Endodermal cell (in vitro differentiated cells): Measurements from ENCODE around the gene RNF111. TPM values are rescaled to one million over a fixed set of nuclear protein-coding genes. Genes with fewer than 3 reads are reported as not detected.

Source experiments
- DNase-seq: peaks from one replicate; pipeline ENCODE4 v3.0.0-alpha.2; 2017
- H3K27ac ChIP-seq: 2 replicates; pipeline ENCODE4 v1.5.1; 2013; ENCODE audit warnings: mild to moderate bottlenecking, low read depth, low read length, moderate library complexity
- H3K27me3 ChIP-seq: 2 replicates; pipeline ENCODE4 v1.6.1; 2013; ENCODE audit warnings: mild to moderate bottlenecking, low read length, moderate library complexity; ENCODE audit not compliant: insufficient read depth, control insufficient read depth, poor library complexity, severe bottlenecking
- H3K36me3 ChIP-seq: 2 replicates; pipeline ENCODE4 v1.7.0; 2013; ENCODE audit warnings: mild to moderate bottlenecking, low read length, moderate library complexity; ENCODE audit not compliant: control insufficient read depth, insufficient read depth
- H3K4me1 ChIP-seq: one replicate; pipeline ENCODE4 v1.7.0; 2013; ENCODE audit warnings: low read length; ENCODE audit not compliant: control insufficient read depth, insufficient read depth
- H3K4me3 ChIP-seq: 2 replicates; pipeline ENCODE4 v1.5.1; 2013; ENCODE audit warnings: mild to moderate bottlenecking, low read length, moderate library complexity
- H3K9ac ChIP-seq: 2 replicates; pipeline ENCODE4 v1.6.1; 2013; ENCODE audit warnings: mild to moderate bottlenecking, low read length, moderate library complexity; ENCODE audit not compliant: poor library complexity, severe bottlenecking; ENCODE audit errors: extremely low read depth
- H3K9me3 ChIP-seq: 2 replicates; pipeline ENCODE4 v1.6.1; 2013; ENCODE audit warnings: mild to moderate bottlenecking, low read length, moderate library complexity; ENCODE audit not compliant: control insufficient read depth
- H3K27ac Mint-ChIP-seq: 2 replicates; pipeline ENCODE4 v1.8.0; 2020; ENCODE audit warnings: mixed read lengths
- H3K27me3 Mint-ChIP-seq: 2 replicates; pipeline ENCODE4 v1.8.0; 2021; ENCODE audit warnings: mild to moderate bottlenecking, mixed read lengths; ENCODE audit not compliant: insufficient read depth
- H3K36me3 Mint-ChIP-seq: 2 replicates; pipeline ENCODE4 v1.8.0; 2020; ENCODE audit warnings: low read depth, mixed read lengths
- H3K4me1 Mint-ChIP-seq: 2 replicates; pipeline ENCODE4 v1.8.0; 2020; ENCODE audit warnings: mixed read lengths
- H3K4me3 Mint-ChIP-seq: 2 replicates; pipeline ENCODE4 v1.8.0; 2020; ENCODE audit warnings: mild to moderate bottlenecking, moderate library complexity, mixed read lengths
- H3K9me3 Mint-ChIP-seq: 2 replicates; pipeline ENCODE4 v1.8.0; 2020; ENCODE audit warnings: mild to moderate bottlenecking, mixed read lengths
- CTCF ChIP-seq: fragments of 200-600 bp; sonication (generic); conservative IDR thresholded peaks from 2 replicates; pipeline ENCODE4 v1.5.0; 2021; ENCODE audit warnings: antibody characterized with exemption, mild to moderate bottlenecking
- WGBS, 2 experiments: methylation state at CpG; one replicate each; pipeline versions ENCODE4 v1.1.5 to v1.1.7; 2013; ENCODE audit warnings: missing lambda C conversion rate in 2 of 2, mixed read lengths in 1 of 2; ENCODE audit not compliant: insufficient coverage in 1 of 2, insufficient read length in 1 of 2; 5-methylcytosine and 5-hydroxymethylcytosine counted together
- total RNA-seq, 2 donors: library from RNA; stranded (reverse); fragmentation: NEBNext Ultra II Directional in 1 of 2; extraction: Animal tissue kit (Norgen Biotek cat#: 25700) in 1 of 2; gene quantifications; 2 replicates in 1 of 2; 3 replicates in 1 of 2; pipeline ENCODE4 v1.2.1, GENCODE V29; 2021

Gene RNF111
- total RNA-seq, 2 donors from 2014 or later = 31.6 to 31.9 TPM

- TF ChIP-seq CTCF = no peak
- no peaks in the 10 kb centered on the region for H3K27me3 ChIP-seq
- no peaks in the 10 kb centered on the region for H3K9me3 ChIP-seq
- Mint-ChIP-seq H3K4me3 (no peak overlapping the region), H3K4me1 (no peaks in the 10 kb centered on the region), H3K27ac (peak overlapping the region; percentile 18), H3K9me3 (no peaks in the 10 kb centered on the region), H3K36me3 (no peaks in the 10 kb centered on the region), H3K27me3 (no peaks in the 10 kb centered on the region)
- no peak for DNase-seq
- H3K4me1 ChIP-seq = no peaks in the 10 kb centered on the region
- no peak overlapping the region for H3K4me3 ChIP-seq
- no peak overlapping the region for H3K9ac ChIP-seq
- no peaks in the 10 kb centered on the region for H3K36me3 ChIP-seq
- no peak overlapping the region for H3K27ac ChIP-seq
These were observed 34.7 kb upstream of the RNF111 start for GRCh38 chr15:58952751-58953150.

GRCh38 chr15:58957101-58957973, 30.1 kb upstream of the RNF111 start:
- no peak overlapping the region for H3K9ac ChIP-seq
- H3K27me3 ChIP-seq = no peaks in the 10 kb centered on the region
- Mint-ChIP-seq H3K4me1 (no peaks in the 10 kb centered on the region), H3K36me3 (no peaks in the 10 kb centered on the region), H3K27me3 (no peaks in the 10 kb centered on the region), H3K27ac (no peak overlapping the region), H3K9me3 (no peaks in the 10 kb centered on the region), H3K4me3 (no peak overlapping the region)
- 31 to 51% methylated on average over 5 to 8 of the region's 8 CpGs for WGBS, 2 experiments
- no peaks in the 10 kb centered on the region for H3K36me3 ChIP-seq
- TF ChIP-seq CTCF = peak; percentile 92
- peak; percentile 84 for DNase-seq
- no peaks in the 10 kb centered on the region for H3K9me3 ChIP-seq
- no peak overlapping the region for H3K27ac ChIP-seq
- H3K4me1 ChIP-seq = no peaks in the 10 kb centered on the region
- H3K4me3 ChIP-seq = no peak overlapping the region

- Histone ChIP-seq H3K27me3 (no peaks in the 10 kb centered on the region), H3K9me3 (no peaks in the 10 kb centered on the region), H3K9ac (no peak overlapping the region), H3K4me1 (no peaks in the 10 kb centered on the region), H3K4me3 (no peak overlapping the region), H3K36me3 (no peaks in the 10 kb centered on the region), H3K27ac (no peak overlapping the region)
- Mint-ChIP-seq H3K9me3 (no peaks in the 10 kb centered on the region), H3K4me3 (no peak overlapping the region), H3K27ac (no peak overlapping the region), H3K27me3 (no peaks in the 10 kb centered on the region), H3K4me1 (no peaks in the 10 kb centered on the region), H3K36me3 (no peaks in the 10 kb centered on the region)
- no peak for TF ChIP-seq CTCF
- DNase-seq = no peak
- WGBS, 2 experiments = 93 to 100% methylated on average over 2 to 4 of the region's 4 CpGs
These were observed 28.7 kb upstream of the RNF111 start for GRCh38 chr15:58958811-58959210.
